Type B pancreatic cell (in vitro differentiated cells): ENCODE data around the gene VN1R5. TPM values are rescaled to one million over a fixed set of nuclear protein-coding genes. Genes with fewer than 3 reads are reported as not detected.
"Not testable (repeated sequence)": the region's sequence is repeated elsewhere in the genome, so short reads cannot be mapped to it uniquely, and the experiment has no call there.

Experiments used
- DNase-seq: peaks from one replicate; pipeline ENCODE4 v3.0.0; 2021; ENCODE audit warnings: mixed read lengths; ENCODE audit not compliant: unreplicated experiment; ENCODE audit errors: extremely low spot score
- H3K27ac Mint-ChIP-seq: 2 replicates; pipeline ENCODE4 v1.8.0; 2021; ENCODE audit warnings: mild to moderate bottlenecking, mixed read lengths
- H3K27me3 Mint-ChIP-seq: 2 replicates; pipeline ENCODE4 v1.8.0; 2021; ENCODE audit warnings: mixed read lengths
- H3K36me3 Mint-ChIP-seq: 2 replicates; pipeline ENCODE4 v1.8.0; 2021; ENCODE audit warnings: mixed read lengths
- H3K4me1 Mint-ChIP-seq: one replicate; pipeline ENCODE4 v1.8.0; 2021; ENCODE audit warnings: mixed read lengths; ENCODE audit not compliant: unreplicated experiment
- H3K4me3 Mint-ChIP-seq: 2 replicates; pipeline ENCODE4 v1.8.0; 2021; ENCODE audit warnings: mild to moderate bottlenecking, mixed read lengths
- H3K9me3 Mint-ChIP-seq: 2 replicates; pipeline ENCODE4 v1.8.0; 2021; ENCODE audit warnings: mixed read lengths
- CTCF ChIP-seq: fragments of 200-600 bp; sonication (generic); conservative IDR thresholded peaks from 2 replicates; pipeline ENCODE4 v1.5.0; 2021; ENCODE audit warnings: antibody characterized with exemption, mild to moderate bottlenecking
- total RNA-seq: library from RNA; stranded (reverse); gene quantifications from 2 replicates; pipeline ENCODE4 v1.2.1, GENCODE V29; 2021; ENCODE audit warnings: low replicate concordance

VN1R5 gene
- total RNA-seq, 1 donor from 2014 or later = not detected

- Mint-ChIP-seq H3K4me3 (no peak overlapping the region), H3K4me1 (peaks cover 20% of the 10 kb centered on the region), H3K36me3 (no peaks in the 10 kb centered on the region), H3K9me3 (no peaks in the 10 kb centered on the region), H3K27me3 (peaks cover 4% of the 10 kb centered on the region), H3K27ac (no peak overlapping the region)
- TF ChIP-seq CTCF = no peak
- no peak for DNase-seq
These were observed 43.0 kb upstream of the VN1R5 start for GRCh38 chr1:247212627-247213617.

- no peak overlapping the region for H3K4me3 Mint-ChIP-seq
- no peaks in the 10 kb centered on the region for H3K9me3 Mint-ChIP-seq
These were observed 39.6 kb upstream of the VN1R5 start for GRCh38 chr1:247216261-247216660.

GRCh38 chr1:247218121-247218651 is 37.7 kb upstream of the VN1R5 start:
- no peak overlapping the region for H3K27ac Mint-ChIP-seq
- no peaks in the 10 kb centered on the region for H3K36me3 Mint-ChIP-seq
- DNase-seq = no peak
- no peaks in the 10 kb centered on the region for H3K4me1 Mint-ChIP-seq
- H3K4me3 Mint-ChIP-seq = no peak overlapping the region
- H3K27me3 Mint-ChIP-seq = peaks cover 6% of the 10 kb centered on the region
- H3K9me3 Mint-ChIP-seq = no peaks in the 10 kb centered on the region
- no peak for TF ChIP-seq CTCF

More at GRCh38 chr1:247216261-247216660, 39.6 kb upstream of the VN1R5 start:
- DNase-seq = no peak
- H3K27ac Mint-ChIP-seq = no peak overlapping the region
- H3K36me3 Mint-ChIP-seq = no peaks in the 10 kb centered on the region
- peaks cover 6% of the 10 kb centered on the region for H3K27me3 Mint-ChIP-seq
- no peak for TF ChIP-seq CTCF
- H3K4me1 Mint-ChIP-seq = peaks cover 5% of the 10 kb centered on the region

GRCh38 chr1:247220280-247220679 is 35.6 kb upstream of the VN1R5 start:
- H3K27ac Mint-ChIP-seq, H3K36me3 Mint-ChIP-seq, H3K4me3 Mint-ChIP-seq, DNase-seq, H3K4me1 Mint-ChIP-seq, H3K9me3 Mint-ChIP-seq: not testable (repeated sequence)
- peaks cover 13% of the 10 kb centered on the region for H3K27me3 Mint-ChIP-seq

GRCh38 chr1:247222840-247223239 is 33.0 kb upstream of the VN1R5 start:
- peaks cover 6% of the 10 kb centered on the region for H3K9me3 Mint-ChIP-seq
- no peak overlapping the region for H3K27ac Mint-ChIP-seq
- DNase-seq = no peak
- no peaks in the 10 kb centered on the region for H3K4me1 Mint-ChIP-seq
- H3K27me3 Mint-ChIP-seq = peaks cover 10% of the 10 kb centered on the region
- H3K36me3 Mint-ChIP-seq = no peaks in the 10 kb centered on the region
- no peak for TF ChIP-seq CTCF
- no peak overlapping the region for H3K4me3 Mint-ChIP-seq

- H3K27ac Mint-ChIP-seq = no peak overlapping the region
- H3K27me3 Mint-ChIP-seq = peaks cover 7% of the 10 kb centered on the region
These were observed 31.1 kb upstream of the VN1R5 start for GRCh38 chr1:247224822-247225221.

More at GRCh38 chr1:247224822-247225221, 31.1 kb upstream of the VN1R5 start:
- Mint-ChIP-seq H3K4me1 (no peaks in the 10 kb centered on the region), H3K4me3 (no peak overlapping the region), H3K9me3 (peaks cover 6% of the 10 kb centered on the region), H3K36me3 (no peaks in the 10 kb centered on the region)
- no peak for DNase-seq
- TF ChIP-seq CTCF = no peak
